Parathyroid adenoma (tissue), 2 donors: ENCODE results near the gene CYGB.

Source experiments
- H2AFZ ChIP-seq: fragments of 300-600 bp; sonication (generic); one replicate; pipeline ENCODE4 v1.7.0; 2017; ENCODE audit warnings: antibody characterized with exemption, mild to moderate bottlenecking
- H3K27ac ChIP-seq: fragments of 300-600 bp; sonication (generic); one replicate; pipeline ENCODE4 v1.7.0; 2017
- H3K27me3 ChIP-seq: fragments of 300-600 bp; sonication (generic); one replicate; pipeline ENCODE4 v1.7.0; 2017; ENCODE audit warnings: low read length; ENCODE audit not compliant: control insufficient read depth, insufficient read depth
- H3K36me3 ChIP-seq: fragments of 300-600 bp; sonication (generic); one replicate; pipeline ENCODE4 v1.7.0; 2017; ENCODE audit warnings: low read length; ENCODE audit not compliant: control insufficient read depth, insufficient read depth
- H3K4me1 ChIP-seq: fragments of 300-600 bp; sonication (generic); one replicate; pipeline ENCODE4 v1.7.0; 2017; ENCODE audit warnings: control low read depth
- H3K4me2 ChIP-seq: fragments of 300-600 bp; sonication (generic); one replicate; pipeline ENCODE4 v1.7.0; 2017; ENCODE audit warnings: low read length
- H3K4me3 ChIP-seq: fragments of 300-600 bp; sonication (generic); one replicate; pipeline ENCODE4 v1.7.0; 2017; ENCODE audit warnings: low read depth, low read length
- H3K79me2 ChIP-seq: fragments of 300-600 bp; sonication (generic); one replicate; pipeline ENCODE4 v1.7.0; 2017; ENCODE audit warnings: control low read depth
- H3K9ac ChIP-seq: fragments of 300-600 bp; sonication (generic); one replicate; pipeline ENCODE4 v1.7.0; 2017; ENCODE audit warnings: mild to moderate bottlenecking
- H3K9me3 ChIP-seq: fragments of 300-600 bp; sonication (generic); one replicate; pipeline ENCODE4 v1.7.0; 2017; ENCODE audit warnings: low read length; ENCODE audit not compliant: control insufficient read depth
- TF ChIP-seq, protein P1 (sequence below): fragments of 300-600 bp; sonication (generic); IDR thresholded peaks from one replicate; pipeline ENCODE4 v1.7.0; 2017; ENCODE audit warnings: antibody characterized with exemption, mild to moderate bottlenecking
- donor health status: primary hyperparathyroidism.

The CYGB gene

DNA sequence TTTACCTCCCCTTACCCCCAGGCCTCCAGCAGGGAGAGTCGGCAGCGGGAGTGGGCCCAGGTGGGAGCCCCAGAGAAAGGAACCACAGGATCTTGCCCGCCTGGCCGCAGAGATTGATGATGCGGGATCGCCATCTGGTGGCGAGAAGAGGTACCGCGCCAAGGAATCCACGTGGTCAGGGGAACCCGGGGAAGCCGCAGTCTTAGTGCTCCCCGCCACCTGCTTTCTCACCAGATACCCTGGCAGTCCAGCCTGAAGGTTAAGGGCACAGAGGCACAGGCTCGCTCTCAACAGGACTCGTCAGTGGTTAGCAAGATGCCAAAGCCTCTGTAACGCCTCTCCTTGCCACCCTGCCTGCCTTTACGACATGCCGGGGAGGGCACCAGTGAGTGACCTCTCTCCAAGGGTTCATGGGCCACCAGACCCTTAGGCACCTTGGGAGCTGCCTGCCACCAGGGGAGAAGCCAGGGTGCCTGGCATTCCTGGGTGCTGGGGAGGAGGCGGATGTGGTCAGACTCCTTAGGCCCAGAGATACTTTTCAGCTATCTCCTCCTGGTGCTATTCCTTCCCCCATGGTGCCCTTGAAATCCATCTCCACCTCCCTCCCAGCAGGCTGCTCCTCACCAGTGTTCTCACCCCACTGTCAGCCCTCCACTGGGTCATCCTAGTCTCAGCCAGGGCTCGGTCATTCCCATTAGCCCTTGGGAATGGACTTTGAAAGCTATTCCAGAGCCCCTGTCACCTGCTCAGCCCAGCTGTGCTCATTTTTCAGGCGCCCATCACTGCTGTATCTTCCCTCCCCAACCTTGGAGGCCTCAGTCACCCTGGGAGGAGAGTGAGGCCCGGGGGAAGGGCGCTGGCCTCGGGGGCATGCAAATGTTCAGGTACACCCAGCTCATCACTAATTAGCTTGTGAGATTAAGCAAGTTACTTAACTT lies 30.8 kb downstream of the CYGB start:
- no peak overlapping the region for H3K4me2 ChIP-seq
- H3K27ac ChIP-seq = no peak overlapping the region
- TF ChIP-seq, protein P1, sequence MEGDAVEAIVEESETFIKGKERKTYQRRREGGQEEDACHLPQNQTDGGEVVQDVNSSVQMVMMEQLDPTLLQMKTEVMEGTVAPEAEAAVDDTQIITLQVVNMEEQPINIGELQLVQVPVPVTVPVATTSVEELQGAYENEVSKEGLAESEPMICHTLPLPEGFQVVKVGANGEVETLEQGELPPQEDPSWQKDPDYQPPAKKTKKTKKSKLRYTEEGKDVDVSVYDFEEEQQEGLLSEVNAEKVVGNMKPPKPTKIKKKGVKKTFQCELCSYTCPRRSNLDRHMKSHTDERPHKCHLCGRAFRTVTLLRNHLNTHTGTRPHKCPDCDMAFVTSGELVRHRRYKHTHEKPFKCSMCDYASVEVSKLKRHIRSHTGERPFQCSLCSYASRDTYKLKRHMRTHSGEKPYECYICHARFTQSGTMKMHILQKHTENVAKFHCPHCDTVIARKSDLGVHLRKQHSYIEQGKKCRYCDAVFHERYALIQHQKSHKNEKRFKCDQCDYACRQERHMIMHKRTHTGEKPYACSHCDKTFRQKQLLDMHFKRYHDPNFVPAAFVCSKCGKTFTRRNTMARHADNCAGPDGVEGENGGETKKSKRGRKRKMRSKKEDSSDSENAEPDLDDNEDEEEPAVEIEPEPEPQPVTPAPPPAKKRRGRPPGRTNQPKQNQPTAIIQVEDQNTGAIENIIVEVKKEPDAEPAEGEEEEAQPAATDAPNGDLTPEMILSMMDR = peak; percentile 95
- no peaks in the 10 kb centered on the region for H3K36me3 ChIP-seq
- peak overlapping the region; percentile 12 for H2AFZ ChIP-seq
- no peaks in the 10 kb centered on the region for H3K27me3 ChIP-seq
- peaks cover 6% of the 10 kb centered on the region for H3K4me1 ChIP-seq
- no peaks in the 10 kb centered on the region for H3K9me3 ChIP-seq
- no peaks in the 10 kb centered on the region for H3K79me2 ChIP-seq
- H3K4me3 ChIP-seq = no peak overlapping the region
- no peak overlapping the region for H3K9ac ChIP-seq

DNA sequence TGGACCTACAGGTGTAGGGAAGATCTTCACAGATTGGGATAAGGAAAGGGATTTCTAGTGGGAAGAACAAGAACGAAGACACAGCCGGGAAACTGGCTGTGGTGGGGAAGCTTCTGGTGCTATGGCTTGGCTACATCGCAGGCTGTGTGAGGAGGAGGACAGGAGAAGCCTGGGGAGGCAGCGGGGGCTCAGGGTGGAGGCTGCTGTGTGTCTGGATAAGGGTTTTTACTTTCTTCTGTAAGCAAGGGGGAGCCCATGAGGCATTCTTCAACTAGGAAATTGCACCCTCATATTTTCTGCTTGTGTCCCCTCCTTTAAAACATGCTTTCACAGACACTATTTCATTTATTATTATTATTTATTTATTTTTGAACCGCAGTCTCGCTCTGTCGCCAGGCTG lies 33.4 kb downstream of the CYGB start:
- H3K4me1 ChIP-seq = peaks cover 9% of the 10 kb centered on the region

GRCh38 chr17:76502341-76503211 lies 34.9 kb downstream of the CYGB start:
- H3K4me1 ChIP-seq = peaks cover 9% of the 10 kb centered on the region
- no peak overlapping the region for H3K27ac ChIP-seq
- TF ChIP-seq, protein P1 = no peak
- H3K27me3 ChIP-seq = no peaks in the 10 kb centered on the region
- no peaks in the 10 kb centered on the region for H3K9me3 ChIP-seq
- H3K9ac ChIP-seq = no peak overlapping the region
- no peaks in the 10 kb centered on the region for H3K36me3 ChIP-seq
- H2AFZ ChIP-seq = peak overlapping the region; percentile 97
- H3K4me3 ChIP-seq = no peak overlapping the region
- no peaks in the 10 kb centered on the region for H3K79me2 ChIP-seq
- H3K4me2 ChIP-seq = no peak overlapping the region

More for the DNA sequence above, 33.4 kb downstream of the CYGB start:
- Histone ChIP-seq H3K9me3 (no peaks in the 10 kb centered on the region), H3K4me3 (no peak overlapping the region), H3K79me2 (no peaks in the 10 kb centered on the region), H3K9ac (no peak overlapping the region), H2AFZ (no peak overlapping the region), H3K4me2 (no peak overlapping the region), H3K27me3 (no peaks in the 10 kb centered on the region), H3K27ac (no peak overlapping the region), H3K36me3 (no peaks in the 10 kb centered on the region)
- TF ChIP-seq, protein P1 = no peak

DNA sequence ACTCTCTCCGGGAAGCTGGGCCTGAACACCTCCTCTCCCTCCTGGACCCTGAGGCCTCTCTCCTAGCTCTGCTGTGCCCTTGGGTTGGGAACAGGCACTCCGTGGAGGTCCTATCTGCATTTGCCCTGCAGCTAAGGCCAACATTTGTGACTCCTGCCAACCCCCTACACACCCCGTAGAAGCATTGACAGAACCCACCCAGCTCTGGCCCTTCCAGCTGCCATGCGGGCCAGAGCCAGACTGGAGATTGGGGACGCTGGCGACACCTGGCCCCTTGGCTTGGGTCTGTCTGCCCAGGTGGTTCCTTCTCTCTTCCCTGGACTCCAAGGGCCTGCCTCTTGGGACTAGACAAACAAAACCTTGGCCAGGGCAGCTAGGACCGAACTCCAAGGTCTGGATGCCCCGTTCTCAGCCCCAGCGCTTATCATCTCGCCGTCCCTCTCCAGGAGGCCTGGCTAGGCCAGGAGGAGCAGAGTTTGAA lies 35.6 kb downstream of the CYGB start:
- Histone ChIP-seq H2AFZ (peak overlapping the region; percentile 97), H3K9me3 (no peaks in the 10 kb centered on the region), H3K4me2 (peak overlapping the region; percentile 72), H3K4me1 (peaks cover 9% of the 10 kb centered on the region), H3K4me3 (peak overlapping the region; percentile 62), H3K36me3 (no peaks in the 10 kb centered on the region), H3K27me3 (no peaks in the 10 kb centered on the region), H3K27ac (peak overlapping the region; percentile 74), H3K9ac (no peak overlapping the region), H3K79me2 (no peaks in the 10 kb centered on the region)
- TF ChIP-seq, protein P1 = no peak
